ENCODE data around the gene TMEM119.
"Not testable (repeated sequence)": the region's sequence is repeated elsewhere in the genome, so short reads cannot be mapped to it uniquely, and the experiment has no call there.

Gene TMEM119

DNA sequence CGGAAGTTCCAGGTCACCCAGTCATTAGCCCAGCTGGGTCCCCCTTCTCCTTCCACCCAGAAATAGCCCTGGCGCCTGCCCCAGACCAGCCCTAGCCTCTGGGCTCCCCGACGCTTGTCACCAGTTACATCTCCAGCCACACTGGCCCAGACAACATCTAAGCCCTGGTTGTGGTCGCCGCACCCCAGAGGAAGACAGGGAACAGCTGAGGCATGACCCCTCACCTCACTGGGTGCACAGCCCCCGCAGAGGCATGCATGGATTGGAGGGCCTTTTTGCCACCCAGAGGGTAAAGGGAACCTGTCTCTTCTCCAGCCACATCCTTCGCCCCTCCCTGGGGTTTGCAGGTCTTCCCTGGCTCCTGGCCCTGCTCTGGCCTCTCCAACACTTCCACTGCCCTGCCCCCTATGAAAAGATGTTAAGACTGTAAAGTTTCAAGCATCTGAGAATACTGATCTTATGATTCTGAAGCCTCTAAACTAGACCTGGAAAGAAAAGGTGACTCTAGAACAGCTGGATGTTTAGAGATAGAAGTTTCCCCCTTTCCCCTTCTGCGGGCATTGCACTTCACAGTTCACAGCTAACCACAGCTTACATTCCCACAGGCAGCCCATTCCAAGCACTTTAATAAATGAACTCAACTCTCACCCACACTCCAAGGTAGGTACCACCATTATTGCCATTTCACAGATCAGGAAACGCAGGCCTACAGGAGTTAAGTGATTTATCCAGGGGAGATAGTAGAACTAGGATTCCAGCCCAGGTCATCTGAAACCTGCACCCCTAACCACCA lies 14.7 kb downstream of the TMEM119 start:
- DNase-seq (ENCODE audit: low read depth in 3 of 3), result no peak

DNA sequence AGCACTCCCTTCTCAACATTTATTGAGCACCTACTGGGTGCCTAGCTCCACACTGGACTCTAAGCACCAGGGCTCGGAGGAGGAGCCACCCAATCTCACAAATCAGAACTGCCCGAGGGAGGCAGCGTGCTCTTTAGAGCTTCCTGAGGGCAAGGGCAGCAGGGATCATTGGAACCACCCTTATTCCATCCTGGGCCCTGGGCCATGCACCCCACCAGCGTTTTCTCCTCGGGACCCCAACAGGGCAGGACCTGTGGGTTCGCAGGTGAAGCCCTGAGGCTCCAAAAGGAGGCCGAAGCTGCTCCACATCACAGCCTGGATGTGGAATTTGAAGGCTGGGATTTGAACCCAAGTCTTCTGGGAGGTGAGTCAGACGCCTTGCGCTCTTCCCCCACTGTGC lies 15.4 kb downstream of the TMEM119 start:
- DNase-seq (ENCODE audit: low read depth in 3 of 3), result no peak

DNA sequence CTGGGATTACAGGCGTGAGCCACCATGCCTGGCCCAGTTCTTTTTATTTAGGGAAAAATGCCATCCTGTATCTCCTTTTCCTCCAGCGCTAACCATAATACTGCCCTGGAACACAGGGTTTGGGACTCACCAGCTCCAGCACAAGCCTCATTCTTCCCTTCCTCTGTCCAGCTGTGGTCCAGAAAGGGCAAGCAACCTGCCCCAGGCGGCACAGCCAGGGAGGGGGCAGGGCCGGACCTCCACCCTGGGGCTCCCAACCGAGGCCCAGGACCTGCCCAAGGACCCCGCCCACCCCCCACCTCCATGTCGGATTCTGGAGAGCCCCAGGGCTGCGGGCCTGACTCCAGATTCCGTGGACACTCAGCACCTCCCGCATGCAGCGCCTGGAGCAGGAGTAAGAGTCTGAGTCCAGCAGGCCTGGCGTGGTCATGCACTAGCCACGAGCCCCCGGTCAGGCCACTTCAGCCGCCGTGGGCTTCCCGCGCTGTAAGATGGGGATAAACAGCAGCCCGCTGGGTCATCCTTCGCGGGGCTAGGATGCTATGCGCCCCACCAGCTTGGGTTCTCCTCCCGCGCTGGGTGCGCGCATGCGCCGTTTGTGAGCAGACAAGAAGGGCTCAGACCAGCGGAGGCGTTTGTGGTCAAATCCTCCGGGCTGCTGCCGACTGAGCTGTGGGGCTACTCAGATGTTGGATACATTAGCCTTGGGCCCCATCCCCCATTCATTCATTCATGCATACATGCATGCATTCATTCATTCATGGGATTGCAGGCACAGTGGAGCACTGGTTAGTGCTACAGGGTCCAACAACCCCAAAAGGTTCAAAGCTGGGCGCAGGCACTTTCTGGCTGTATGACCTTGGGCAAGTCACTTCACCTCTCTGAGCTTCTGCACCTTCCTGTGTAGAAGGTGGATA lies 16.3 kb downstream of the TMEM119 start:
- no peak for DNase-seq (ENCODE audit: low read depth in 3 of 3)

DNA sequence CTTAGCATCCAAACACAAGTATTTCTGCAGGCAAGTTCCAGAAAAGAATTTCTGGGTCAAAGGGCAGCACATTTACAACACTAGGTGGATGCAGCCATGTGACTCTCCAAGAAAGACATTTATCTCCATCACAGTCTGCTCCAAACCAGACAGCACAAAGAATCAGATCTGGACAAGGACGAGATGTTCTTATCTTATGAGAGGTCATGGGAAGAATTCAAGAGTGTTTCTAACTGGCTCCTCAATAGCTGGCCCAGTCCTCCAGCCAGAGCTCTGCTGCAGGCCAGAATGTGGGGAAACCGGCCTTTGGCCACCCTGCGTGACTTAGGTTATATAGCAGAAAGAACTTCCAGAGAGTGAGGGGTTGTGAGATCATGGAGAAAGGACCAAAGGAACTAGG lies 17.4 kb downstream of the TMEM119 start:
- no peak for DNase-seq (ENCODE audit: low read depth in 3 of 3)

DNA sequence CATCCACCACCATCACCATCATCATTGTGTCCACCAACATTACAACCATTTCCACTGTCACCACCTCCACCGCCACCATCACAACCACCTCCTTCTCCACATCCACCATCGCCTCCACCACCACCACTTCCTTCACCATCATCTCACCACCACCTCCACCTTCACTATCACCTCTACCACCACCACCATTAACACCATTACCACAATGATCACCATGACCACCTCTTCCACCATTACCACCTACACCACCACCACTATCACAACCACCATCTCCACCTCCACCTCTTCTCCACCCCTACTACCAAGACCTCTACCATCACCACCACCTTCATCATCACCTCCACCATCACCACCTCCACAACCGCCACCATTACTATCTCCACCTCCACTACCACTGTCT lies 19.1 kb downstream of the TMEM119 start:
- no peak for DNase-seq (ENCODE audit: low read depth in 3 of 3)

DNA sequence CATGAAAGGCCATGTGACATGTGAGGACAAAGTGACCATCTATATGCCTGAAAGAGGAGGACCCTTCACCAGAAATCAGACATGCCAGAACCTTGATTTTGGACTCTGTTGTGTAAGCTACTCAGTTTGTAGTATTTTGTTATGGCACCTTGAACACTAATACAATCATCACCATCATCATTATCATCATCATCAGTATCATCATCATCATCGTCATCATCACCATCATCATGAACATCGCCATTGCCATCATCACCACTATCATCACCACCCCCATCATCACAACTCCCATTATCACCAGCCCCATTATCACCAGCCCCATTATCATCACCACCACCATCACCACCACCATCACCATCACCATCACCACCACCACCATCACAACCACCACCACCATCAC lies 19.6 kb downstream of the TMEM119 start:
- DNase-seq (ENCODE audit: low read depth in 3 of 3), result no peak

DNA sequence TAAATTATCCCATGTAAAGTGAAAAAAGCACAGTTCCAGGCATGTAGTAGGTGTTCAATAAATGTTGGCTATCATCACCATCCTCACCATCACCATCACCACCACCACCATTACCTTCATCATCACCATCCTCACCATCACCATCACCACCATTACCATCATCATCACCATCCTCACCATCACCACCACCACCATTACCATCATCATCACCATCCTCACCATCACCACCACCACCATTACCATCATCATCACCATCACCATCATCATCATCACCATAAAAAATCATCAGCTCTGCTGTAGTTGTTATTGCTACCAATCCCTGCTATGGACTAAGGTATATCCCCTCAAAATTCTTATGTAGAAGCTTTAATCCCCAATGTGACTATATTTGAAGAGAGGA lies 20.4 kb downstream of the TMEM119 start:
- no peak for DNase-seq (ENCODE audit: low read depth in 3 of 3)

DNA sequence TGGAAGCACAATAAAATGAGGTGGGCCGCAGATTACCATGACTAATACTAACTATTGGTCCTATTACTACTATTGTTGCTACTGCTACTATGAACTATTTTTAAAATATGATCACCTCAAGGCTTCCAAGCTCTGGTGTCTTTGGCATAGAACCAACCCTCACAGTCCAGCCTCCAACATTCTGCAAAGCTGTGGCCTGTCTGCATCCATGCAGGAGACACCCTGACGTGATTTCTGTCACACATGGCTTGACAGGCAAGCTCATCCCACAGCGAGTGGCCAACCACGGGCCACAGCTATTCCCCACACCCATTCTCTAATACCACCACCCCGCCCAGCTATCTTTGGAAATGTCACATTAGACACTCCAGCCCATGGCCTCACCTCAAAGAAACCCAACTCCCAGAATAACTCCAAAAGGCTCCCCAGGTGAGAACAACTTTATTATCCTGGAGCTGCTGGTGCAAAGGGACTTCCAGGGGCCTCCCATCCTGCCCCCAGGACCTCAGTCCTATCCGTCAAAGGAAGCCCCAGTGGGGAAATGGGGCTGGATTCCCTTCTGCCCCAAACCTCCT lies 21.1 kb downstream of the TMEM119 start:
- DNase-seq (ENCODE audit: low read depth in 3 of 3), result no peak

DNA sequence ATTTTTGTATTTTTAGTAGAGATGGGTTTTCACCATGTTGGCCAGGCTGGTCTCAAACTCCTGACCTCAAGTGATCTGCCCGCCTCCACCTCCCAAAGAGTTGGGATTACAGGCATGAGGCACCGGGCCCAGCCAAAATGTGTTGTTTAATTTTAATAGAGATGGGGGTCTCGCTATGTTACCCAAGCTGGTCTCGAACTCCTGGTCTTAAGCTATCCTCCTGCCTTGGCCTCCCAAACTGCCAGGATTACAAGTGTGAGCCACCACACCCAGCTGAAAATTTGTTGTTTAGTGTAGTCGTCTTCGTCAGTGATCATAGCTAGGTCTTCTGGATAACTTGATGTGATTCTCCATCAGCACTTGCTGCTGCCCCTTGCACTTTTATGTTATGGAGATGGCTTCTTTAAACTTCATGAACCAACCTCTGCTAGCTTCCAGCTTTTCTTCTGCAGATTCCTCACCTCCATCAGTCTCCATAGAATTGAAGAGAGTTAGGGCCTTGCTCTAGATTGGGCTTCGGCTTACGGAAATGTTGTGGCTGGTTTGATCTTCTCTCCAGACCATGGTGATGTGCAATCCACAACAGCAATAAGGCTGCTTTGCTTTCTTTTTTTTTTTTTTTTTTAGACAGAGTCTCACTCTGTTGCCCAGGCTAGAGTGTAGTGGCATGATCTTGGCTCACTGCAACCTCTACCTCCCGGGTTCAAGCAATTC lies 22.5 kb downstream of the TMEM119 start:
- no peak for DNase-seq (ENCODE audit: low read depth in 3 of 3)

DNA sequence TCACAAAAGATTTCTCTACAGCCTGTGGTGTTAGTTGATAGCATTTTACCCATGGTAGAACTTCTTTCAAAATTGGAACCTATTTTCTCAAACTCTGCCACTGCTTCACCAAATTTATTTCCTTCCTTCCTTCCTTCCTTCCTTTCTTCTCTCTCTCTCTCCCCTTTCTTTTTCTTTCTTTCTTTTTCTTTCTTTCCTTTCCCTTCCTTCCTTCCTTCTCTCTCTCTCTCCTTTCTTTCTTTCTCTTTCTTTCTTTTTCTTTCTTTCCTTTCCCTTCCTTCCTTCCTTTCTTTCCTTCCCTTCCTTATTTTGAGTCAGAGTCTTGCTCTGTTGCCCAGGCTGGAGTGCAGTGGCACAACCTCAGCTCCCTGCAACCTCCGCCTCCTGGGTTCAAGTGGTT lies 23.6 kb downstream of the TMEM119 start:
- not testable (repeated sequence) for DNase-seq (ENCODE audit: low read depth in 3 of 3)

DNA sequence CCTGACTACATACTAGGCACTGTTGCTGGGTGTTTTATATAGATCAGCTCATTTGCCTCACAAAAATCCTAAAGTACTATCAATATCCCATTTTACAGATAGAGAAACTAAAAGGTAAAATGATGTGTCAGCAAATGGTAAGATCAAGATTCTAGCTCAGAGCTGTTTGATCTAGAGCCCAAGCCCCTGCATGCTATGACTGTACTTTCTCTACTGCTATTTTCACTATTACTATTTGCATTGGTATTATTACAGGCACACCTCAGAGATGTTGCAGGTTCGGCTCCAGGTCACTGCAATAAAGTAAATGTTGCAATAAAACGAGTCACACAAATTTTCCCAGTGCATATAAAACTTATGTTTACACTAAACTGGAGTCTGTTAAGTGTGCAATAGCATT lies 24.6 kb downstream of the TMEM119 start:
- no peak for DNase-seq (ENCODE audit: low read depth in 3 of 3)

DNA sequence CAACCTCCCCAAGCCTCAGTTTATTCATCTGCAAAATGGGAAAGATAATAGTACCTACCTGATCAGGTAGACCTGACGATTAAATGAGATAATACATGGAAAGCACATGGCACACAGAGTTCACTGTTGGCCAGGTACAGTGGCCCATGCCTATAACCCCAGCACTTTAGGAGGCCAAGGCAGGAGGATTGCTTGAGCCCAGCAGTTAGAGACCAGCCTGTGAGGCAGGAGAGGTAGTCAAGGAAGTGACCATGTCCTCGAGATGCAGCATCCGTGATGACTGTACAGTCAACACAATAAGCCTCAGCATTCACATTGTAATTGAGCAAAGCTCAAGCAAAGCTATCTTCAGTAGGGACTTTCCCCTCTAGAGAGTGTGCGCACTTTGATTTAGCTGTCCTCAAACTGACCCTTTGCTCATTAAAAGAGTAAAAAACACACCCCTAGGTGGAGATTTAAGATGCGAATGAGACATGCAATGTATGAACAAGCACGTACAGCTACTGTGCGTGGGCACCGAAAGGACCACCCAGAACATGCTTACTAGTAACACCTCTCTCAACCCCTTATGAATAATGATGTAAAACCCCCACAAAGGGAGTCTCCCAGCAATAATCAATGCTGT lies 25.6 kb downstream of the TMEM119 start:
- no peak for DNase-seq (ENCODE audit: low read depth in 3 of 3)

DNA sequence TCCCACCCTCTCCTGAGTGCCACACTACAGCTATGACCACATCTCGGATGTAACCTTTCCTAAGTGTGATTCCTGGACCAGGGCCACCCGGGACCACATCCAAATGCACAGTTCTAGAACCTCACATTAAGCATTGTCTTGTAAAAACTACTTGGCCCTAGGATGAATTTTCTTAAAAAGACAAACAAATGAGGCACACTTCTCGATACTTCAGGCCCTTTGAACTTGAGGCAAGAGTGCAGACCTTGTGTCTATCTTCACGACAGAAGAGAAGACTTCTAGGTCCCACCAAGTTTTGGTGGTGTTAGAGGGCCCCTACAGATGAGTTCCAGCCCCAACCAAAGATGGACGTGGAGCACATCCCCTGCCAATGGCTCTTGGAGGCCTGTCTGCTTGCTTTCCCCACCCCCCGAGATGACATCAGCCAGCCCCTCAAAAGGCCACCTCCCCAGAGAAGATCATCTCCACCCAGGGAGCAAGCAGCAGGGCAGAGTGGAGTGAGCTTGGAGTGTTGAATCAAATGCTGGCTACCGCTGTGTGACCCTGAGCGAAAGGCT lies 26.2 kb downstream of the TMEM119 start:
- no peak for DNase-seq (ENCODE audit: low read depth in 3 of 3)

DNA sequence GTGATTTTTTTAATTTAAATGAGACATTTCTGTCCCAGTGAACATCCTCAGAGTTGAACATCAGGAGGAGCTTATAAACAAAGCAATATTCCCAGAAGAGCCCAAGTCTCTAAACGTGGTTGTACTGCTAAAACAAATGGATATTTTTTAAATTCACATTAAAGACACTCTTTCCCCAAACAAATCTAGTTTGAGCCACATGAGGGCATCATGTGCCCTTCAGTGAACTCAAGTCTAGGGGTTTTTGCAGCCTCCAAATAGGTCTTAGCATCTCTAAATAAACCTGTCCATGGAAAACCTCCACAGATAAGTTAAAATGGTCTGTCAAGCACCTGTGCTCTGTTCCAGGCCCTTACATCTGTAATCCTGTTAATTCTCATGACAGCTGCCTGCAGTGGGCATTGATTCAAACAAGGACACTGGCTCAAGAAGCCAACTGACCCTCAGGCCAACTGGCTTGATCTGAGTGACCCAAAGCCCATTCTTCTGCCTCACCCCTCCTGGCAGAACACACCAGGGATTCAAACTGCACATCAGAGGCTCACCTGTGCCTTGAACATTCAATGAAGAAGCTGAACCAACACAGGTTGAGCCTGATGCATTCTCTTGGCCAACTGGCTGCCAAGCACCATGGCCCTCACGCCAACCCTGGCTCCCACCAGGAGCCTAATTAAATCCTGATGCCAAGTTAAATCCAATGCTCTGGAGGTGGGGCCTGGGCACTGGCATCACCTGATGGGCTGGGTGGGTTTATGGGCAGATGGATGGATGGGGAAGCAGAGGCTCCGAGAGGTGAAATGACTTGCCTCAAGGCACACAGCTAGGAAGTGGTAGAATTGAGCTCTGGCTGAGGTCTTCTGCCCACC lies 26.9 kb downstream of the TMEM119 start:
- DNase-seq (ENCODE audit: low read depth in 3 of 3), result no peak

DNA sequence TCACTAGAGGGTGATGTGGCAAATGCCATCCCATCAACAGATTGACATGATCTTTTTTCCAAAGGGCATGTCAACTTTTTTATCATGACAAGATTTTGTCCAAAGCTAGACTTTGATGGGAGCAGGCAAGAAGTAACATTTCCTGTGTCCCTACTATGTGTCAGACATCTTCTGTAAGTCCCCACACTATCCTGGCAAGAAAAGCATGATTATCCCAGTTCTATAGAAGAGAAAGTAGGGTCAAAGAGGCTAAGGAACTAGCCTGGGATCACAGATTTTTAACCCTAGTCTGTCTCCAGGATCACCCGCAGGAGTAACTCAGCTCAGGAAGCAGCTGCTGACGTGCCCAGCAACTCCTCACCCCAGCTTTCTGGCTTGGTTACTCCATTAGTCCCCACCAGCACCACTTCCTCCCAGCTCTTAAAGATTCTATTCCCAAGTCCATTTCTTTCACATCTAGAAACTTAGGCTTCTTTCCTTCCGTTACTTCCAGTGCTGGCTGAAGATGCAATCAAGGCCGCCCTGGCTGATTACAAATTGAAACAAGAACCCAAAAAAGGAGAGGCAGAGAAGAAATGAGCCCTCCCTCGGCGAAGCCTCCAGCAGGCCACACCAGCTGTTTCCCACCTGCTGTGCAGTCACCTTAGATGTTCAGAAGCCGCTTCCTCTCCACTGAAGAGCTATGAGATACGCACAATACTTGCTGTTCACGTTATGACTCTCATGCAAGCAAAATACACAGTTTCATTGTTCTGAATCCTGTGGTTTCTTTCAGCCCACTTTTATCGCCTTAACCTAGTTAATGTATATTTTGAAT lies 29.3 kb downstream of the TMEM119 start:
- peak; percentile 15 to 32 (median 21) for DNase-seq (ENCODE audit: low read depth in 3 of 3)

DNA sequence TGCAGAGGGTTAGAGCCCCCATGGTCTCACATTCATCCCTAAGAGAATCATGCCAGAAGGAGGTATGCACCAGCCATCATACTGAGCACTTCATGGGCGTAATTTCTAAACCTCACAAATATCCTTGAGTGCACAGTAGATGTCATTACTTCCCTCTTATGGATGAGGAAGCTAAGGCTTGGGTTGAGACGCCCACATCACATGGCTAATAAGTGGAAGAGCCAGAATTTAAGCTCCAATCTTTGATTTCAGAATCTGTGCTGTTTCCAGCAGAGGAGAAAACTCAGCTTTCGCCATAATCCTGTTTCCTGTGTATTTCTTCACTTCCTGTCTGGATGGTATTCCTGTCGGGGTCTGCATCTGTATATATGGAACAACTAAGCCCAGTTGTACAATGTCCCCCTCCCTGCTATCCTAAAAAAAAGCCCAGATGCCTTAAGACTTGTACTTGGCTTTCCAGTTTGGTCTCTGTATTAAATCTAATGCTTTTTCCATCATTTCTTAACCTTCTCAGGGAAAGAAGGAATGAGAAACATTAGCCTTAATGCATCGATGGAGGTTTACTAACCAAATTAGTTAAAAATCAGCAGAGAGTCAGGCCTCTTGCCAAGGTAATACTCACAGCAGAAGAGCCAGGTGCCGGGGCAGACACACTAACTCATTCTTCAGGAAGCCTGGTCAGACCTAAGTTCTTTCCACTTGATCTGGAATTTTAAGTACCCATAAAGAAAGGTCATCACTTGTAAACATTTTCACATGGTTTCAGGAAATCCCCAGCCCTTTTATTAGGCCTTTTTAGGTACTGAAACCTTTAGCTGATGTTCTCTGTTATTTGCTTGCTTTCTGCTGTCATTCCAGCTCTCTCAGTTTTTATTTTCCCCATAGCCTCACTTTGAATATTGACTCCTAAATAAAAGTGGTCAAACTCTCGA lies 30.2 kb downstream of the TMEM119 start:
- DNase-seq (ENCODE audit: low read depth in 3 of 3), result no peak

DNA sequence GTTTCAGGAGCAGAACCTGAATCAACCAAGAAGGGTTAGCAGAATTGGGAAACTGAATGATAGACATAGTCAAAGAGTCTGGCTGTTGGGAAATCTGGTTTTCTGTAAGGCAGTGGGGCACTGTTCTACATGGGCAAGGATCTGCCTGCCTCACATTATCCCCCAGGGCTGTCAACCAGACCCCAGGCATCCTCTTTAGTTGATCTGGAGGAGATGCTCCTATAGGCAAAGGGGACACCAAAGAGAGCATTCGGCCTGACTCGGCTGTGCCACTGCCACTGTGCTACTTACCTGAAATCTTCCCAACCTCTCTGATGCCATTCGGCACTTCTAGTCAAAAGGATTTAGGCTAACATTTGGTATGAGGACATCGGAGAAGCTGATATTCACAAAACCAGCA lies 31.4 kb downstream of the TMEM119 start:
- DNase-seq (ENCODE audit: low read depth in 3 of 3), result no peak

DNA sequence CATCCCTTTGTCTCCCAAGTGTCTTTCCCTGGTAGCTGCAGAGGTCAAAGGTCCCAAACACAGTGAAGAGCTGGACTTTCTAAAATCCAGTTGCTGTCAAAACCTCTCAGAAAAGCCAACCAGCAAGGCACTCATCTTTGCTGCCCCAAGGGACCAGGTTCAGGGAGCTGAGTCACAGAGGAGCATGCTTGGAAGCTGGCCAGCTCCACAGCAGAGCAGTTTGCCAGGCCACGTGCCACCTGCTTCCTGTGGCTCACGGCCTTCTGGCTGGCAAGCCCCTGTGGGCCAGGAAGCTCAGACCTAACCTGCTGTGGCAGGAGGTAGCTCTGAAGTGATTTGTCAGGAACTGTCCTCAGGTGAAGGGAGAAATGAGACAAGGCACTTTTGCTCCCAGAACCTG lies 31.9 kb downstream of the TMEM119 start:
- peak; percentile 18 to 51 (median 48) for DNase-seq (ENCODE audit: low read depth in 3 of 3)

All from stimulated activated CD4-positive, alpha-beta T cell treated with anti-CD3 and anti-CD28 coated beads, TNF-alpha, amount 100 ng/mL, for 4 hours (primary cell).